ENCODE measurements around the gene TOMM5.

The TOMM5 gene

DNA sequence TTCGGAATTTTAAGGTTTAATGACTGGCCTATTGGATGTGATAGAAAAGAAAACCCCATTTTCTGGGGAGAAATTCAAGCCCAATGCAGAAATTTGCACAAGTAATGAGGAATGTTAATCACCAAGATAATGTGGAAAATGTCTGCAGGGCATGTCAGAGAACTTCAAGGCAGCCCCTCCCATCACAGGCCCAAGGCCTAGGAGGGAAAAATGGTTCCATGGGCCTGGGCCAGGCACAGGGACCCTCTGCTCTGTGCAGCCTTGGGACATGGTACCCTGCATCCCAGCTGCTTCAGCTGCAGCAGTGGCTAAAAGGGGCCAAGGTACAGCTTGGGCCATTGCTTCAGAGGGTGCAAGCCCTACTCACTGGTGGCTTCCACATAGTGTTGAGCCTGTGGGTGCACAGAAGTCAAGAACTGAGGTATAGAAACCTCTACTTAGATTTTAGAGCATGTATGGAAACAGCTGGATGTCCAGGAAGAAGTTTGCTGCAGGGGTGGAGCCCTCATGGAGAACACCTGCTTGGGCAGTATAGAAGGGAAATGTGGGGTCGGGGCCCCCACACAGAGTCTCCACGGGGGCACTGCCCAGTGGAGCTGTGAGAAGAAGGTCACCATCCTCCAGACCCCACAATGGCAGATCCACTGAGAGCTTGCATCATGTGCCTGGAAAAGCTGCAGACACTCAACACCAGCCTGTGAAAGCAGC lies 28.4 kb downstream of the TOMM5 start:
- no peak for DNase-seq (ENCODE audit: low read depth in 2 of 2)

DNA sequence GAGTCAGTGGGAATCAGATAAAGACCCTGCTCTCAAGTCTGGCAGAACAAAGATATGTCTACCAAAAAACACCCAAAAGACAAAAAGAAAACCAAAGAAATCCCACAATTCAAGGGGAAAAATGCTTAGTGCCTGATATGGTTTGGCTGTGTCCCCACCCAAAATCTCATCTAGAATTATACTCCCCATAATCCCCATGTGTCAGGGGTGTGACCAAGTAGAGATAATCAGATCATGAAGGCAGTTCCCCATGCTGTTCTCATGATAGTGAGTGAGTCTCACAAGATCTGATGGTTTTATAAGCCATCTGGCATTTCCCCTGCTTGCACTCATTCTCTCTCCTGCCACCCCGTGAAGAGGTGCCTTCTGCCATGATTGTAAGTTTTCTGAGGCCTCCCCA lies 29.6 kb downstream of the TOMM5 start:
- no peak for DNase-seq (ENCODE audit: low read depth in 2 of 2)

DNA sequence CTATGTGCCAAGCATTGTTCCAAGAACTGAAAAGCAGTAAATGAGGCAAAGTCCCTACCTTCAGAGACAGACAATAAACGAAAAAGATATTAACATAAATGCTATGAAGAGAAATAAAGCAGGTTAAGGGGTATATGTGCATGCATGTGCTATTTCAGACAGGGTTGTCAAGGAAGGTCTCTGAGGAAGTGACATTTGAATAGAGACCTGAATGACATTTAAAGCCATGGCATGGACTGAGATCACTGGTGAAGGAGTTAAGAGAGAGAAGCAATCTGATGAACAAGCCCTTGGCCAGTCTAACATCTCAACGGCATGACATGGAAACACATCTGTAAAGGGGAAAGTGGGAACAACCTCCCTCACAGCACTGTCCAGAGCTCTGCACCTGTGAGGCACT lies 30.7 kb downstream of the TOMM5 start:
- no peak for DNase-seq (ENCODE audit: low read depth in 2 of 2)

DNA sequence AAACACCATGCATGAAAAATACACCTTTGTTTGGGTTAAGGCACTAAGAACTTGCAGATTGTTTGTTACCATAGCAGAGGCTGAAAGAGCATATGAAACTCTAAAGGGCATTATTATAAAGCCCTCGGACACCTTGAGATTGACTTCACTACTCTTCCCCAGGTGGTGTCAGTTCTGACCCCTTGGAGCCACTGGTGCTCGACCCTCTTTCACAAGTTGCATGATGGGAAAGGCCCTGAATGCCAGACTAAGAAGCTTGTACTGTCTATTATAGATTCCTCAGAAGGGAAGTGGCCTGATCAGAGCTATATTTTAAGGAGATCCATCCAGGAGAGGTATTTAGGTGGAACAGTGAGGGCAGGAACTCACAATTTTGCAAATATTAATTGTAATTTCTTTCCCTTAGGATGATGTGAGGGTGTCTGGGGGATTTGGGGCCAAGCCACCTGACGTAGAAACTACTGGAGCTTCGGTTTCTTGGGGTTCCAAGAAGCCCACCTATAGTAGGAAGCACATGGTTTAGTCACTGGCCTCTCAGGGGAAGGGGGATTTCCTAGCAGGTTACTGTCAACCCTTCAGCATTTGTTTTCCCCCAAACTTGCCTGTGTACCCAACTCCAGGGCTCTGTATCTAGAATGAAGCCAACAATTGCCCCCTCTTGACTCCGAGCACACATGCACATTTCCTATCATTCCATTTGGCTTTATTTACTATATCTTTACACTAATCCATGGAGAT lies 32.4 kb downstream of the TOMM5 start:
- no peak for DNase-seq (ENCODE audit: low read depth in 2 of 2)

DNA sequence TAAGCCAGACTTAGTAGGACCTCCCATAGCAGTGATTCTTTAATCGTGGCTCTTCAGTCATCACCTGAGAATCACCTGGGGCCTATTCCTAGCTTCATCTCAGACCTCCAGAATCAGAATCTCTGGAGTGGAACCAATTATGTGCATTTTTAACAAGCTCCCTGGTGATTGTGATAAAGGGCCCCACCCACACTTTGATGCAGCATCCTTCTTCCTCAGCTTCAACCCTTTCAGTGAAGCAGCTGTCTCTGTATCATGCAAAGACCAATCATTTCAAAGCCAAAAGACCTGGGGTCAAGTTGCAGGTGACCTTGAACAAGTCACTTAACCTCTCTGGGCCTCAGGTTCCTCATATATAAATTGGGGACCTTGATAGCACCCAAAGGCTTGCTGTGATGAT lies 33.3 kb downstream of the TOMM5 start:
- DNase-seq (ENCODE audit: low read depth in 2 of 2), result no peak

DNA sequence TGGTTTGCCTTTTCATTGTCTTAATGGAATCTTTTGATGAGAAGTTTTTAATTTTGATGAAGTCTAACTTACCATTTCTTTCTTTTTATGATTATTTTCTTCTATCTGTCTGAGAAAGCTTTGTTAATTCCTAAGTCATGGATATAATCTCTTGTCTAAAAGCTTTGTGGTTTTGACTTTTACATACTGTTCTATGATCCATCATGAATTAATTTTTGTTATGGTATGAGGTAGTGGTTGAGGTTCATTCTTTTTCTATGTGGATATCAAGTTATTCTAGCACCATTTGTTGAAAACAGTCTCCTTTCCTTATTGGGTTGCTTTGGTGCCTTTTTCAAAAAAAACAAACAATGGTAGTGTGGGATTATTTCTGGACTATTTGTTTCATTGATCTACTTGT lies 36.6 kb downstream of the TOMM5 start:
- no peak for DNase-seq (ENCODE audit: low read depth in 2 of 2)

DNA sequence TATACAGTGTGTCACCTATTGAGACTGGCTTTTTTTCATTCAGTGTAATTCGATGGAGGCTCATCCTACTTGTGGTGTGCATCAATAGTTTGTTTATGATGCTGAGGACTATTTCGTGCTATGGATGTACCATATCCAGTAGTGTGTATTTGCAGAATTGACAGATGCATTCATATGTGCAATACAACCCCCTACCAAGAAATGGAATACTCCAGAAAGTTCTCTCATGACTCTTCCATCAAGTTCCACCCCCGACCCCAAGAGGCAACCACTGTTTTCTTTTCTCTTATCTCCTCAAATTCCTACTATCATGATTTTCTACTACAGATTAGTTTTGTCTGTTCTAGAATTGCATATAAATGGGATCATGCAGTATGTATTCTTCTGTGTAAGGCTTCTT lies 38.1 kb downstream of the TOMM5 start:
- no peak for DNase-seq (ENCODE audit: low read depth in 2 of 2)

DNA sequence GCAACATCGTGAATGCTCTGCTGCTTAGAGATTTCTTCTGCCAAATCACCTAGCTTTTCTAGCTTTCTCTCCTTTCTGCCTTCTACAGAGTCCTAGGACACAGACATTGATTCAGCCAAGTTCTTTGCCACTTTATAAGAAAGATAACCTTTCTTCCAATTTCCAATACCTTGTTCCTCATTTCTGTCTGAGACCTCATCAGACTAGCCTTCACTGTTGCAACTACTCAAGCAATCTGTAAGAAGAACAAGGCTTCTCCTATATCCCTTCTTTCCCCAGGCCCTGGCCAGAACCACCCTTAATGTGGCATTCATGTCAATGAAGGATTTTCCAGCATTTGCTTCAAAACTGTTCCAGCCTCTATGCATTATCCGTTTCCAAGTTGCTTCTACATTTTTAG lies 40.5 kb downstream of the TOMM5 start:
- DNase-seq (ENCODE audit: low read depth in 2 of 2), result no peak

DNA sequence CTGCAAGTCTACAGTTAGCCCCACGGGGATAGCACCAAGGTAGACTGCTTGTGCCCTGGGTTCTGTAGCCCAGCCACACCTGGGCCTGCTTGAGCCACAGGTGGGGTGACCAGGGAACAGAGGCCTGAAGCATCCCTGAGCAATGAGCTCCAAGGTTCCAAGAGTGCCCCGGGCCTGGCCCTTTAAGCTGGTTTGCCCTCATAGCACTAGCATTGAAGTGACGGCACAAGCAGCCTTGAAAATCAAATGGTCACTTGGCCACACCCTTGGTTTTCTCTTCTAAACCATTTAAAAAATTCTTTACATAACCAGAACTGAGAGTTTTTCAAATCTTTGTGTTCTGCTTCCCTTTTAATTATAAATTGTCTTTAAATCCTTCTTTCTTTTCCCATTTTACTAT lies 40.9 kb downstream of the TOMM5 start:
- no peak for DNase-seq (ENCODE audit: low read depth in 2 of 2)

DNA sequence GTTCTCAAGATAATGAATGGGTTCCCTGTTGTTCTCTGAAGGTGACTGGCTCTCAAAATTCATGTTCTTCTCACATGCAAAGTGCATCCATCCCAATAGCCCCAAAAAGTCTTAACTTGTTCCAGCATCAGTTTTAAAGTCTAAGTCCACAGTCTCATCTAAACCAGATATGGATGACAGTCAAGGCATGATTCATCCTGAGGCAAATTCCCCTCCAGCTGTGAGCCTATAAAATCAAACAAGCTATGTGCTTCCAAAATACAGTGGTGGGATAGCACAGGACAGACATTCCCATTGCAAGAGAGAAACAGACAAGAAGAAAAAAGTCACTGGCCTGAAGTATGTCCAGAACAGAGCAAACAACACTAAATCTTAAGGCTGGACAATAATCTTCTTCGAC lies 41.6 kb downstream of the TOMM5 start:
- DNase-seq (ENCODE audit: low read depth in 2 of 2), result no peak

DNA sequence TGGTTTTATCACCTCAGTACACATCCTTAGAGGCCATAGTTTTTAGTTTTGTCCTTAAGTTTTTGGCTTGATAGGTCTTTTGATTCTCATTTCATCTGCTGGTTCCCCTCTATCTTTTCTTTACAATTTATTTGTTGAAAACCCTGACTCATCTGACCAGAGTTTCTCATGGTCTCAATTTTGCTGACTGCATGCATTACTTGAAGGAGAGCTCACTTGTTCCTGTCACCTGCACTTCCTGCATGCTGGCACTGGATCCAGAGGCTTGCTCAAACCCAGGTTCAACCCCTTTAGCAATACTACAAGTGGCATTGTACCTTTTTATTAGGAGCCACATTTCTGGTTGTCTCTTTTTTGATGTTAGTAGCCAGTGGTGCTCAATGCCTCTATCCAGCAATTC lies 42.9 kb downstream of the TOMM5 start:
- no peak for DNase-seq (ENCODE audit: low read depth in 2 of 2)

DNA sequence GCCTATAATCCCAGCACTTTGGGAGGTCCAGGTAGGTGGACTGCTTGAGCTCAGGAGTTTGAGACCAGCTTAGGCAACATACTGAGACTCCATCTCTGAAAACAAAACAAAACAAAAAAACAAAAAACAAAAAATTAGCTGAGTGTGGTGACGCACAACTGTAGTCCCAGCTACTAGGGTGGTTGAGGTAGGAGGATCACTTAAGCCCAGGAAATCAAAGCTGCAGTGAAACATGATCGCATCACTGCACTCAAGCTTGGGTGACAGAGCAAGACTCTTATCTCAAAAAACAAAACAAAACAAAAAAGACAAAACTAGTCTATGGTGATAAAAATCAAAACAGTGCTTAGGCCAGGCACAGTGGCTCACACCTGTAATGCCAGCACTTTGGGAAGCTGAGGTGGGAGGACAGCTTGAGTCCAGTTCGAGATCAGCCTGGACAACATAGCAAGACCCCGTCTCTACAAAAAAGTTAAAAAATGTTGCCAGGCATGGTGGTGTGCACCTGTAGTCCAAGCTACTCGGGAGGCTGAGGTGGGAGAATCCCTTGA lies 45.0 kb downstream of the TOMM5 start:
- DNase-seq (ENCODE audit: low read depth in 2 of 2), result no peak

DNA sequence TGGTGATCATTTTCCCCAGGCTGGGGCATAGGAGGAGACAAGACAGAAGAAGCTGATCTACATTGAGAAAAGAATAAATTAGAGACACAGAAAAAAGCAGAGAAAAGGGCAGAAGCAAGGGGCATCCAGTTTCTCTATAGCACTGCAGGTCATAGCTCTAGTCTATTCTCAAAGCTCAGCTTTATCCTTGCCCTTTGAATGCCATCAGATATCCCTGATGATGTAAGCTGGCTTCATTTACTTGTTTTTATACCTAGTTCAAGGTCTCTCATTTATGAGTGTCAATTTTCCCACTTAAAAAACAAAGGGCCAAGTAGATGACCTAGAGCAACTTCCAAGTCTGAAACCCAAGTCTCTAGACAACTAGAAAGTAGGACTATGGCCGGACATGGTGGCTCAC lies 48.9 kb downstream of the TOMM5 start:
- DNase-seq (ENCODE audit: low read depth in 2 of 2), result no peak

DNA sequence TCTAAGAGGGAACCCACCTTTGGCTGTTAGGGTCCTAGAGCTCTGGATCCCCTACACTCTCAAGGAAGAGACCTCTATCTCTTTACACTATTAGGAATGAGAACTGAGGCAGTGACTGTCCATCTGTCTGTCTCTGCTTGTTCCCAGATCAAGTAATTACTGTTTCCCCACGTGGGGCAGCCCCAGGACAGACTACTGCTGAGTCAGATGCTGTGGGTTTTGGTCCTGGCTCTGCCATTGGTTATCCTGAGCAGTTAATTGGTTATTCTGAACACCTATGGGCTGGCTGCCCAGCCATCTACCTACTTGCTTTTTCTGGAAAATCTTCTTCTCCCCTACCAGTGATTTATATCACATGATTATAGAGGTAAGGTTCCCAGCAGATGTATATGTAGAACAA lies 49.5 kb downstream of the TOMM5 start:
- DNase-seq (ENCODE audit: low read depth in 2 of 2), result no peak

DNA sequence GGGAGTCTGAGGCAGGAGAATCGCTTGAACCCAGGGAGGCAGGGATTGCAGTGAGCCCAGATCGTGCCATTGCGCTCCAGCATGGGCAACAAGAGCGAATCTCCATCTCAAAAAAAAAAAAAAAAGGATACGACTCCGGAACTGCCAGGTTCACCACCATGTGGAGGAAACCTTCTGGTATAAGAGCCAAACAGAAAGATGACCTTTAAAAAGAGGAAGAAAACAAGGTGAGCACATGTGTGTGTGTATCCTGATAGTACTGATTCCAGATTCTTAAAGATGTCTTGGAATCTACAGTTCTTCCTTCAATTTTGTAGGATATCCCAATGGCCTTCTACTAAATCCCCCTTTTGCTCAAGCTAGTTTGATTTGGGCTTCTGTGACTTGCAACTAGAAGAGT lies 49.9 kb downstream of the TOMM5 start:
- no peak for DNase-seq (ENCODE audit: low read depth in 2 of 2)

DNA sequence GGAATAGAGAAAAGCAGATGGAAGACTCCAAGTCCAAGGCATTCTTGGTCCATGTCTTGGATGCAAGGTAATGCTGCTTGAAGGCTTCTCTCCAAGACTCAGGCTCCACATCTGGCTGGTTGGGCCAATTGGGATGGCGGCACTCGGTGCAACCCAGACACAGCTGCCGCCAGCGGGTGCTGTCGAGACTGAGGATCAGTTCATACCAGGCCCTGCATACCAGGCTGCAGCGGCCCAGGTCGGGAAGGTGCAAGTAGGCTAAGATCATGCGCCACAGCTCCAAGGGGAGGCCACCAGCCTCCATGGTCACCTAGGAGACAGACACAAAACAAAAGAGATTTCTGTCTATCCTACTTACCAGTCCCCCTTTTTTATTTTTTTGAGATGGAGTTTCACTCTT lies 50.9 kb downstream of the TOMM5 start:
- DNase-seq (ENCODE audit: low read depth in 2 of 2), result no peak

DNA sequence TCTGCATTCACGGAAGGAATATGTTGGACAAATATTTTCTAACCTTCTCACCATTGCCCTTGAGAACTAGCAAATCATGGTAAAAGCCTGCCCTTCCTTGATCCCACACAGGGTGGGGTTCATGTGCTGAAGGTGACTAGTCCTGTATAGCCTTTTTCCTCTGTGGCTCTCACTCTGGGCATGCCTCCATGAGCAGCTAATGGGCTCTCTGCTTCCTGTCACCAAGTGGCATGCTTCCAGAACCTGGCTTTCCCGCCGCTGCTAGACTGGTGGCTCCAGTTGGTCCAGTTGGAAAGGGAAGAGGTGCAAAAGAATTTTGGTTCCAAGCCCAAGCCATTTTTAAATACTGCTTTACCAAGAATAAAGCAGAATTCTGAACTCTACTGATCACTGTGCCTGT lies 51.8 kb downstream of the TOMM5 start:
- no peak for DNase-seq (ENCODE audit: low read depth in 2 of 2)

DNA sequence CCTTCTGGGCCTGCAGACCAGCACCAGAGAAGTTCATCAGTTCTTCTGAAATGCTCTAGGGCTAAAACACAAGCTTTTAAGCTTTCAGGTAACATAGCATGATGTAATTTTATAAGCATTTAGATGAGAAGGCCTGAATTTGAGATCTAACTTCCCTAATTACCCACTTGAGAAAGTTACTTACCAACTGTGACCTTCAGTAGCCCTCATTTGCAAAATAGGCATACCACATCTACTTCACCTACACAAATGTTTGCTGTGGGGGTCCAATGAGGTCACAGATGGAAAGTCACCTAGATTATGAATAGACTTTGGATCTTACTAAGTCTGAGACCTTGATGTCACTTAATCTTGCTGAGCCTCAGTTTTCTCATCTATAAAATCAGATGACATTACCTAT lies 52.8 kb downstream of the TOMM5 start:
- no peak for DNase-seq (ENCODE audit: low read depth in 2 of 2)

Measured in activated CD8-positive, alpha-beta memory T cell treated with anti-CD3 and anti-CD28 coated beads for 4 hours (primary cell).